GM19328 (cell line): Measurements from ENCODE around the gene NDST3.
A peak's percentile ranks its signal among the peaks of the same experiment; 100 is the strongest.
"Not testable (repeated sequence)": the region's sequence is repeated elsewhere in the genome, so short reads cannot be mapped to it uniquely, and the experiment has no call there.

ENCODE experiments used
- ATAC-seq: cut with Tn5 transposase; IDR thresholded peaks from one replicate; pipeline ENCODE4 v1.9.1; 2021; ENCODE audit warnings: mild to moderate bottlenecking, moderate library complexity; ENCODE audit not compliant: unreplicated experiment

The NDST3 gene

DNA sequence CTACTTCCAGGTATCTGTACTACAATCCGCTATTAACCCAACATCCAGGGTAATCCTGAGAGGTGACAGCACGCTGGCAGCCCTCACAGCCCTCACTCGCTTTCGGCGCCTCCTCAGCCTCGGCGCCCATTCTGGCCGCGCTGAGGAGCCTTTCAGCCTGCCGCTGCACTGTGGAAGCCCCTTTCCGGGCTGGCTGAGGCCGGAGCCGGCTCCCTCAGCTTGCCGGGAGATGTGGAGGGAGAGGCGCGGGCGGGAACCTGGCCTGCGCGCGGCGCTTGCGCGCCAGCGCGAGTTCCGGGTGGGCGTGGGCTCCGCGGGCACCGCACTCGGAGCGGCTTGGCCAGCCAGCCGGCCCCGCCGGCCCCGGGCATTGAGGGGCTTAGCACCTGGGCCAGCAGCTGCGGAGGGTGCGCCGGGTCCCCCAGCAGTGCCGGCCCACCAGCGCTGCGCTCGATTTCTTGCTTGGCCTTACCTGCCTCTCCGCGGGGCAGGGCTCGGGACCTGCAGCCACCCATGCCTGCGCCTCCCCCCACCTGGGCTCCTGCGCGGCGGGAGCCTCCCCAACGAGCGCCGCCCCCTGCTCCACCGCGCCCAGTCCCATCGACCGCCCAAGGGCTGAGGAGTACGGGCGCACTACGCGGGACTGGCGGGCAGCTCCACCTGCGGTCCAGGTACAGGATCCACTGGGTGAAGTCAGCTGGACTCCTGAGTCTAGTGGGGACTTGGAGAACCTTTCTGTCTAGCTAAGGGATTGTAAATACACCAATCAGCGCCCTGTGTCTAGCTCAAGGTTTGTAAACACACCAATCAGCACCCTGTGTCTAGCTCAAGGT lies 231.2 kb downstream of the NDST3 start:
- no peak for ATAC-seq

DNA sequence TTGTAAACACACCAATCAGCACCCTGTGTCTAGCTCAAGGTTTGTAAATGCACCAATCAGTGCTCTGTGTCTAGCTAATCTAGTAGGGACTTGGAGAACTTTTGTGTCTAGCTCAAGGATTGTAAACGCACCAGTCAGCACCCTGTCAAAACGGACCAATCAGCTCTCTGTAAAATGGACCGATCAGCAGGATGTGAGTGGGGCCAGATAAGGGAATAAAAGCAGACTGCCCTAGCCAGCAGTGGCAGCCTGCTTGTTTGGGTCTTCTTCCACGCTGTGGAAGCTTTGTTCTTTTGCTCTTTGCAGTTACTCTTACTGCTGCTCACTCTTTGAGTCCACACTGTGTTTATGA lies 231.8 kb downstream of the NDST3 start:
- not testable (repeated sequence) for ATAC-seq

DNA sequence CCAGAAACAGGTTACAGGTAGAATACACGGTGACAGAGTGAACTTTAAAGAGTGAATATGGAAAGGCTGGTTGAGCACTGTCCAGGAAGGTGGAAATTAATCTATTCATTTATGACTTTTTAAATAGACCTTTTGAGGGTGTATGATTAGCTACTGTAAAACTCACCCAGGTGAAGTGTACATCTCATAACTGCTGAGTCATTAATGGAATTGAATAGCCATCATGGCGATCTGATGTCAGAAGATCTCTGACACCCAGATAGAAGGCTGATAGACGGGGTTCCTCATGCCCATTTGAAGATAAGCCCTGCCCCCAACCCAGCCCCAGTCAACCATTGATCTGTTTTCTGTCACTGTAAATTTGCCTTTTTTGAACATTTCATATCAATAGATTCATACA lies 234.5 kb downstream of the NDST3 start:
- no peak for ATAC-seq

DNA sequence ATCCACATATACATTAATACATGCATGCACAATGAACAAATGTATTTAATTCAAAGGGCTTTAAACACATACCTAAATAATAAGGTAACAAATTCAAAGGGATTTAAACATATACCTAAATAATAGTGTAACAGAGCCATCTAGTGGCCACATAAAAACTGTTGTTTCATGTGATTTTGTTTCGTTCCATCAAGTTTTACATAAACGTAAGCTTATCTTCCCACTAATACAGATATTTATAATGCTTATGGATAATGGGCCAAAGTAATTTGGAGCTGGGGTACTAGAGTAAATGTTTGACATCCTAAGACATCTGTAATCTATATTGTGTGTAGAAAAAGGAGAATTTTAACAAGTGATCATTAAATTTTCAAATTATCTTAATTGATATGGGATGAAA lies 236.2 kb downstream of the NDST3 start:
- no peak for ATAC-seq

DNA sequence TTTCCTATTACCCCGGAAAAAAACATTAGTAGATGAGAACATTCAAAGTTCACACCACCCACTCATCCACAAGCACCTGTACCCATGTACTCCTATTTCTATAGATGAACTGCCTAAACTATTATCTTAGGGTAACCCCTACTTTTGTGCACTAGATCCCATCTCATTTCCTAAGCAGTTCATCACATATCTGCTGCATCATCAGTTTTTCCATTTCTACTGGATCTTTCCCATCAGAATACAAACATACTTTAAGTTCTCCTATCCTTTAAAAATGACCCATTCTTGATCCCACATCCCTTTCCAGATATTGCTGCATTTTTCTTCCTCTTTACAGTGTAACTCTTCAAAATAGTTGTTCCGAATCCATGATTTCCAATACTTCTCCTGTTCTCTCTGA lies 237.5 kb downstream of the NDST3 start:
- ATAC-seq: no peak

DNA sequence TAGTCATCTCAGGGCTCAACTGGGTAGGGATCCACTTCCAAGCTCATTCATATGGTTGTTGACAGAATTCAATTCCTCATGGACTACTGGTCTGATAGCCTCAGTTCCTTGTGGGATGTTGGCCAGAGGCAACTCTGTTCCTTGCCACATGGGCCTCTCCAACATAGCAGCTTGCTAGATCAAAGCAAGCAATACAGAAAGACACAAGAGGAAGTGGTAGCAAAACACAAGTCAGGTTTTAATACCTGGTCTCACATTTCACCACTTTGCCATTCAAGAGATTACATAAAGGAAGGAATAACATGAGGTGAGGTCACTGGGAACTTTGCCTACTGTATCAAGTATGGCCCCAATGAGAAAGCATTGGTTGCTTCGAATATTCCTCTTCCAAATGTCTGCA lies 239.4 kb downstream of the NDST3 start:
- no peak for ATAC-seq

DNA sequence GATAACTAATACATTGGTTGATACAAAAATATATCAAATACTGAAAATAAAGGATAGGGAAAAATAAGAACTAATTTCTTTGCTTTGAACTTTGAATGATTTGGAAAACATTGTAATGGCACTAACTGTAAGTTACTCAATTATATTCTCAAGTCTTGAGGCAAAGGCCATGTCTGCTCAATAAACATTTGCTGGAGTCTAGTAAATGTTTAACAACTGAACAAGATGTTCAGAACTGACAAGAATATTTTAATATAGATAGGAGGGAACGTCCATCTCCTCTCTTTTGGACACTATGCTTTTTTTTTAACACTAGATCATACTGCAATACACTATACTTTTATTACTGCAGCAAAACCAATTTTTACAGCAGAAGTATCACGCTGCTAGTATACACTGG lies 242.3 kb downstream of the NDST3 start:
- ATAC-seq: no peak

DNA sequence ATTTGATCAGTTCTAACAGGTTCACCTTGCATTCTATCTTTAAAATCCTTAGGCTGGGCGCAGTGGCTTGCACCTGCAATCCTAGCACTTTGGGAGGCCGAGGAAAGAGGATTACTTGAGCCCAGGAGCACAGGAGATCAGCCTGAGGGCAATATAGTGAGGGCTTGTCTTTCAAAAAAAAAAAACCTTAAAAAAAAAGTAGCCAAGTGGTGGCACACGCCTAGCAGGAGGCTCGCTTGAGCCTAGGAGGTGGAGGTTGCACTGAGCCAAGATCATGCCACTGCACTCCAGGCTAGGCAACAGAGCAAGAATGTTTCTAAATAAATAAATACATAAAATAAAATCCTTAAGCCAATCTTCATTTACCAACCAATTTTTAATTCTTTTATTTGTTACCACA lies 243.0 kb downstream of the NDST3 start:
- no peak for ATAC-seq

DNA sequence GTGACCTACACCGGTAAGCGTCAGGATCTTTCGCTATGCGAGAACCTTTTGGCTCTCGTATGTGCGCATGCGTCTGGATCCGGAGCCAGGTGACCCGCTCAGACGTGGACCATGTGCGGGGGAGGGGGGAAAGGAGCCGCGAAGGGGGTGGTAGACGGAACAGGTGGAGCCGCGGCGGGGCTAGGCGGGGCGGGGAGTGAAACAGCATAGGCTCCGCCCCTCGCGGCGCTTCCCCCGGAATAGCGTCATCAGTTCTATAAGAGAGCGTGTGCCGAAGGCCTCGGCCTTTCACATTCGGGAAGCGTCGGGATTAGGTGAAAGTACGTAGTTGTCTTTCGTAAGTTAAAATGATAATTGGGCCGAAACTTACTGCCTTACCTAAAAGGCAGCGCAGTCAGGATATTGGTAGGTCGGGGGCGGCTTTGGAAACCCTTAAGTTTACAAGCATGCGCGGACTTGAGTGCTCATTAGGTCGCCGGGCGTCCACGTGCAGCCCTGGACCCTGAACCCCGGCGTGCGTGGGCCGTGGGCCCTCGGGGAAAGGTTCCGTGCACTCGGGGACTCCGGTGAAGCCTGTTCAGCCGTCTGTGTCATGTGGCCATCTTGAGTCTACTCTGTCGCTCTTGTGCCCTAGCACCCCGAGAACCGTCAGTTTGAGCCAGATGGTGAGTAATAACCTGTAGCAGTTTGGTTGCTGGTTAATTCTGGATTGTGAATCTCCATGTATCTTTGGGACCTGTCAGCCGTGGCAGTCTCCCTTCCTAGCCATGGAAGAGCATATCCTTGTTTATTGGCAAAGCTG lies 244.4 kb downstream of the NDST3 start:
- peak; percentile 75 for ATAC-seq

DNA sequence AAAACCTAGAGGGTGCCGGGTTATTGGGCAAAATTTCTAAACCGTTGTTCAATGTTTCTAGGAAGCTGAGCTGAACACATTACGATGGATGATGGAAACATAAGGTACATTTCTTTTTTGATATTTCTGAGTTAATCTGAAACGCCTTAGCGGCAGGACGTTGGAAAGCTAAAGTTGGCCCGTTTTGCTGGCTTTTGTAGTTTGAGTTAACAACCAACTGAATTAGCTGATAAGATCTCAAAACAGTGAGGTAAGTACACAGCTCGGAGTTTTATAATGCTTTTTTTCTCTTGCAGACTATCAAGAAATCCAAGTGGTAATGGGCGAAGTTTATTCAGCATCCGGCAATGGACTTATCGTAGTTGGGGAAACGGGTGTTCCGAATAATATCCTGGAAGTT lies 245.0 kb downstream of the NDST3 start:
- ATAC-seq: no peak

DNA sequence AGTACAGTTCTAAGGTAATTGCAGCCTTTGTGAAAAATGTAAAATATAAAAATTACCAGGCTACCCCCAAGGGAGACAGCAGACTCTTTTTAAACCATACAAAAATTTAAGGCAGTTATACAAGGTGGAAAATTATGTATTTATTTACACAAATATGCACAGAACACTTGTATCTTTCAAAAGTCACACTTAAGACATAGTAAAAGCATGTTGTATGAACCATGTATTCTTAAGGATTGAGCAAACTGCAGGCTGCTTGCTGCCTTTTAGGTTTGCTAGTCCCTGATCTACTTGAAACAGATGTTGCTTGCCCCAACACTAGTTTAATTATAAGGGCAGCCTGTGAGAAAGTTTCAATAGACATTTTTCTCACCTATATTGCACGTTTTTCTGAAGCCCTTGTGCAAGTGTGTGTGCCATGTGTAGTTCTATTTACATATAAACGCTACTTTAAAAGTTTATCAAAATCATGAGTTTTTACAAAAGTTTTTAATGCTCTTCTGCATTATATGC lies 245.7 kb downstream of the NDST3 start:
- ATAC-seq: no peak

DNA sequence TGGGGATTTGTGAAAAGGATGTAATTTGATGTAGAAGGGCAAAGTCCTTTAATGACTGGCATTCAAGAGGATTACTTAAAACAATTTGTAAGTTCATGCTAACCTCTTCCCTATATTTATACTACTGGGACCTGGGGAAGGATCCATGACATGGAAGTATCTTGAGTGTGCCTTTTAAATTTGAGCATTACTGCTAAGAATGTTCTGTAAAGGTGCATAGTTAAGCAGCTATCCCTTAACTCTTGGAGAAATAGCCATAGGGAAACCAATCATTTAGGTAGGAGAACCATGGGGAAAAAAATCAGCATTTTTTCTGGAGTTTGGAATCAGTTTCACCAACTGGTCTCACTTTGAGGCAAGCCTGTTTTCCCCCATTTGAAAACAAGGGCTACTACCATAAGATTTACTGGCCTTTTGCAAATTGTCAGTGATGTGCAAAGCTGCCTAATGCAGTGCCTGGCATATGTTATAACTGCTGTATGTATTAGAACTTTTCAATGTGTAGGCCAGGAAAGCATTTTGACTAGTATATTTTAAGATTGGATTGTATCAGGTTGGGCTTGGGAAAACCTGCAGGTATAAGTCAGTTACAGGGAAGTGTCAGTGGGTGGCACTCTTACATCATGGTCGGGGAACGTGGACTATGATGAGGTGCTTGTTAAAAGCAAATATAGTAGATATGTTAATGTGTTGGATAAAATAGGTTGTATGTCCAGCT lies 246.4 kb downstream of the NDST3 start:
- peak; percentile 17 for ATAC-seq

DNA sequence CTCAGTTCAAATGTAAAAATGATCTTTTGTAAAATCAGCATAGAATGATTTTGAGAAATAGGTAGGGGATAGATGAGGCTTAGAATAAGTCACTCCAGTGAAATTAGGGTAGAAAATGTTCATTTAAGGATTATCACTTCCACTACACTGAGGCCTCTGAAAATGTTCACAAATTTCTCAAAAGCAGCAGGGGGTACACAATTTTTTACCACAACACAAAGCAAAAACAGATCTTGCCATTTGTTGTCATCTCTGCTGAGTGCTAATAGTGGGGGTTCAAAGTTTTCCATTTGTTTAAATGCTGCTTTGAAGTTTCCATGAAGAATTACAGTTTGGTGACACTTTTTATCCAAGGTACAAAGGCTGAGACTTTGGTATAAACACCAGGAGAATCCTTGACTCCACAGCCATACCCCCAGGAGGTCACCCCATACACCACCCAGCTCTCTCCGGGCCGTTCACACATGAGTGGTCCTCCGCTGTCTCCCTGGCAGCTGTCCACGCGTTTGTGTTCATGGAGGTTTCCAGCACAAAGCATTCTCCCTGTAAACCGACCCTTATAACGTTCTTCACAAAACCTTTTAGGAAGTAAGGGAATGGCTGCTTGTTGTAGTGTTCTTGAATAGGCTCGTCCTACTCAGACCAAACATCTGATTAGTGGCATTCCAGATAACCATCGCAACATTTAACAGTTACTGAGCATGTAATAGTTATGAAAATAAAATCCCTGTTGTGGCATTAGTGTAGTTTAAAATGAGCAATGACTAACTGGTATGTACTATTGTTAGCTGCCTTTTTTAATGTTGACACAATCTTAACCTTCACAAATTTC lies 247.5 kb downstream of the NDST3 start:
- no peak for ATAC-seq

DNA sequence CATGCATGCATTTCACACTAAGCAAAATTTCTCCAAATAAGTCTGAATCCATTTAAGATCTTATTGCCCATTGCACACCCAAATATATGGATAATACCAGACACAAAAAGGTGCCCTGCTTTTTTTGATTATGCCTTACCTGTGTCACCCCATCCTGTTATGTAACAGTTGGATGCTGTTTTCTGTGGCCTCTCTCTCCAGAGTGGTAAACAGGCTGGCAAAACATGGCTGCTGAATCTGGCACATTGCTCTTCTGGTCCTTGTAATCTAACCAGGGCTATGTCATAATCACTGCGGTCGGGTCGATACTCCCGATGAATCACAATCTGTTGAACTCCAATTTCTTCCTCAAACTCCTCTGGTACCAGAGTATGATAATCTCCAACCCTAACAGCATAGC lies 248.4 kb downstream of the NDST3 start:
- no peak for ATAC-seq

DNA sequence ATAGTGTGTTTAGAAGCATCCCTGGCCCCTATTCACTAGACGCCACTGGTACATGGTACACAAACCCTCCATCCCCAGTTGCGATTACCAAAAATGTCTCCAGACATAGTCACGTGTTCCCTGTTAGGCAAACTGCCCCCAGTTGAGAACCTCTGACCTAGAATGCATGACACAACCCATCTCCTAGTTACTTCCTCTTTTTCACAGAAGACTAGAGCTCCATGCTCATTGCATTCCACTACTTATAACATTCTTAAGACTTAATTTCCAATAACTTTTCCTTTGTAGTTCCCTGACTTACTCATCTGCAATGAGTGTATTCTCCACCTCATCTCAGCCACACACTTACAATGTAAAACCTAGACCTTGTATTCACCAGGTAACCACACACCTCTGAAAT lies 249.9 kb downstream of the NDST3 start:
- peak; percentile 36 for ATAC-seq

DNA sequence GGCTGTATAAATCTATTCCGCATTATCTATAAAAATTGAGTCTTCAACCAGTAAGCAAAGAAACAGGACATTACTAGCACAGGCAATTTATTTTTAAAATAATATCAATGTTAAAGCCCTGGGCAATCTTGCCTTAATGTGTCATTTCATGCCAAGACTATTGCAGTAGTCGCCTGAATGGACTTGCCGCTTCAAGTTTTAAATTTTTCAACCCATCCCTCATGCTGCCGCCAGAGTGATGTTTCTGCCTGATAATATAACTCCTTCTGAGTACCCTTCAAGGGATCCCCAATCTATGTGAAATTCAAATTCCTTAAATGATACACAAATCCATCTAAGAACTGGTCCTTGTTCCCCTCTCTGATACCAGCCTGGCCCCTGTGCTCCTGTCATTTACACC lies 251.6 kb downstream of the NDST3 start:
- ATAC-seq: no peak

DNA sequence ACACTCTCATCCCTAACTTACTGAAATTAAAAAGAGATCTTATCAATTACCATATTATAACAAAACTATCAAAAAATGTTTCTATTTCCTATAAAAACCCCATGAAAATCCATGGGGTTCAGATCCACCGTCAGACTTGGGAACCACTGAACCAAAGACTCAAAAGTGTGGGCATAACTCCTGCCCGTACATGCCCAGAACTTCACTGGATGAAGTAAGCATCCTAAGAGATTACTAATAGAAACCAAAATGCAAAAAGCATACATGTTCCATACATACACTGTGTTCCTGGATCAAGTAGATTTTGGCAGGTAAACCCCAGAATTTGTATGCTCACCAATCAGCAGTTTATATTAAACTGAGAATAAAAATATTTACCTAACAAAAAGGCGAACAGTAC lies 252.4 kb downstream of the NDST3 start:
- no peak for ATAC-seq

DNA sequence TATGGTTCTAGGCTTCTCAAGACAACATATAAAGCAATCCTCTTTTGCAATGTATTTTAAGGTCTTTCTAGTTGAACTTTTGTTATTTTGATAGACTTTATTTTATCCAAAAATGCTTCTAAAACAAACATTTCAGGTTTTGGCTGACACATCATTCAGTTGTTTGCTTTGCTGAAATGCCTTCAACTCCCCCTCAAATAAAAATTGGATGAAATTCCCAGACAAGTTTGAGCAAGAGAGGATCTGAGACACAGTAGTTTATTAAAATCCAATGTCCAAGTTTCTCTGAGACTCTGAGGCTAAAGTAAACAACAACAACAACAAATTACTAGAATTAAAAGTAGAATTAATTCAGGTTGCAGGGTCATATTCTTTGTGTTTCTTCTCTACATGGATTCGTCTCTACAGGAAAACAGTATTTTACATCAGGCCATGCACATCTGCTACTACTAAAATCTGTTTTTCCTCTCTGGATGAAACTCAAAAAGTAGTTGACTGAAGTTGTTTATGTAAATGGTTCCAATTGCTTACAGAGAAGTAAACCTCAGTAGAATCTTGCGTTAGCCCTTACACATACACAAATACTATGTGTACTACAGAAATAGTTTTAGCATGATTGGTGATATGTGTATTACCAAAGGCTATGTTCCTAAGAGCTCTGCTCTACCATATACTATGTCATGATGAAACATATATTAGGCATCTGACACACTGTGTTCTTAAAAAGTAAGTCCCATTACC lies 253.6 kb downstream of the NDST3 start:
- ATAC-seq: no peak

DNA sequence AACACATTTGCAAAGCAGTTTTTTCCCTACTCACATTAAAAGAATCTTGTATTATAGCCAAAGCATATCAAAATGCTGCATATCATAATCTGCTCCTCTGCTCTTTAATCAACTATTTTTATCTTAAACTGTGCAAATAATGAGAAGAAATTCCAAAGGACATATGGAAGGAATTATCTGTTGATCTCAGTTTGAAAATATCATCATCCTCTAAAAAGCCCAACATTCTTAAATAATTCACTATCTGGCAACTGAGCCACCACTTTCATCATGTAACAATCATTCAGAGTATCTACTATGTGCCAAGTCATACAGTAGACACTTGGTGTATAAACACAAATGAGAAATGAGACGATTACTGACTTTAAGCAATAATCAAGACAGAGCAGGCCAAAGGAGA lies 255.5 kb downstream of the NDST3 start:
- ATAC-seq: no peak

DNA sequence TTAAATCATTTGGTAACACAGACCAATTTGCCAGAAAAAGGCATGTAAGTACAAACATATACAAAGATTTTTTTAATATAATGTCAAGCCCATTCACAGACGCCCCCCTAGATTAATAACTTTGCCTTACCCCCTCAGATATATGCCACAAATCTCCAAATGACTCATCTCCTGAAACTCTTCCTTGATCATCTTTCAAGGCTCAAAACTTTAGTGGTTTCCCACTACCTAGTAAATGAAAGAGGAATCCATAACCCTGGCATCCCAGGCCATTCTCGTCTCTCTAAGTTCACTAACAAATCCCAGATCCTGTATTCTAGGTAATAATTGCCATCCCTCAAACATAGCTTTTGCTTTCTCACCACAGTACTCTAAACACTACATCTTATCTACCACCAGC lies 256.7 kb downstream of the NDST3 start:
- no peak for ATAC-seq
